HG03280 (cell line): ENCODE measurements around the gene ATG101.

ENCODE experiments used
- ATAC-seq: cut with Tn5 transposase; IDR thresholded peaks from one replicate; pipeline ENCODE4 v1.9.1; 2021; ENCODE audit warnings: mild to moderate bottlenecking, moderate library complexity; ENCODE audit not compliant: unreplicated experiment

The ATG101 gene

GRCh38 chr12:52057638-52058576 is 11.9 kb upstream of the ATG101 start:
- ATAC-seq: no peak

GRCh38 chr12:52058631-52059361 is 11.0 kb upstream of the ATG101 start:
- ATAC-seq: no peak

- no peak for ATAC-seq
Observed at GRCh38 chr12:52059582-52060497, 9.9 kb upstream of the ATG101 start.

- ATAC-seq: no peak
Observed at GRCh38 chr12:52060498-52061177, 9.1 kb upstream of the ATG101 start.

GRCh38 chr12:52061470-52062166 is 8.2 kb upstream of the ATG101 start:
- no peak for ATAC-seq

- ATAC-seq: no peak
Observed at GRCh38 chr12:52062167-52063081, 7.4 kb upstream of the ATG101 start.

- no peak for ATAC-seq
Observed at GRCh38 chr12:52063082-52063924, 6.5 kb upstream of the ATG101 start.

GRCh38 chr12:52063981-52064649 is 5.7 kb upstream of the ATG101 start:
- ATAC-seq: no peak

GRCh38 chr12:52066346-52067080 is 3.3 kb upstream of the ATG101 start:
- no peak for ATAC-seq

- no peak for ATAC-seq
Observed at GRCh38 chr12:52067081-52067374, 2.8 kb upstream of the ATG101 start.

GRCh38 chr12:52070185-52070925 is 577 bp downstream of the ATG101 start:
- peak; percentile 30 for ATAC-seq

GRCh38 chr12:52073531-52074381 is 4.0 kb downstream of the ATG101 start:
- ATAC-seq: no peak

- no peak for ATAC-seq
Observed at GRCh38 chr12:52074971-52075724, 5.4 kb downstream of the ATG101 start.

GRCh38 chr12:52076811-52077210 is 7.0 kb downstream of the ATG101 start:
- no peak for ATAC-seq
